ENCODE measurements around the gene HOXB3. TPM values are rescaled to one million over a fixed set of nuclear protein-coding genes. Genes with fewer than 3 reads are reported as not detected.

HOXB3 gene
- total RNA-seq, 1 experiment from 2014 or later, result 6.0 TPM

GRCh38 chr17:48612456-48612853, 22.4 kb upstream of the HOXB3 start:
- POLR2A ChIA-PET (ENCODE audit: unreplicated experiment), result interaction anchor here (0.5 kb wide), 1 partner anchor 227 kb away, joined by 3 read pairs; no protein-coding TSS in a partner anchor
- Histone ChIP-seq H3K36me3 (ENCODE audit: low read depth, low read length) (no peaks in the 10 kb centered on the region), H3K4me1 (ENCODE audit: insufficient read depth, low read length) (peaks cover 18% of the 10 kb centered on the region), H3K4me2 (ENCODE audit: low read length) (no peak overlapping the region; the same call in 1 of the 2 replicates), H3K9ac (ENCODE audit: low read length) (no peak overlapping the region), H3K27me3 (ENCODE audit: low read length) (peaks cover 53% of the 10 kb centered on the region), H2AFZ (ENCODE audit: low read length) (no peak overlapping the region), H4K20me1 (ENCODE audit: low read length) (no peaks in the 10 kb centered on the region), H3K9me2 (replicated peaks; ENCODE audit: low read length) (no peaks in the 10 kb centered on the region), H3K4me3 (ENCODE audit: low read length) (no peak overlapping the region), H3K9me3 (ENCODE audit: low read length) (no peaks in the 10 kb centered on the region), H3K27ac (ENCODE audit: low read length) (no peak overlapping the region), H3K79me2 (ENCODE audit: low read length) (no peaks in the 10 kb centered on the region), H3F3A (ENCODE audit: low read length, unreplicated experiment) (no peaks in the 10 kb centered on the region)
- intact Hi-C loops (cut with micrococcal nuclease), result no loop called here
- TF ChIP-seq EZH2phosphoT487 (IDR thresholded peaks at IDR 0.05; ENCODE audit: borderline replicate concordance, low read length) (no peak), EZH2 (IDR thresholded peaks at IDR 0.05; ENCODE audit: low read length, unreplicated experiment) (no peak)
- no peak for ATAC-seq
- BruUV-seq (replicated peaks), result no TSS peak
- CTCF ChIA-PET, result no interaction called here
- no peak for DNase-seq

- Histone ChIP-seq H3K4me1 (ENCODE audit: insufficient read depth, low read length) (peaks cover 16% of the 10 kb centered on the region), H2AFZ (ENCODE audit: low read length) (peak overlapping the region; percentile 80), H3K9ac (ENCODE audit: low read length) (no peak overlapping the region), H3K4me3 (ENCODE audit: low read length) (peak overlapping the region; percentile 61), H3K27me3 (ENCODE audit: low read length) (peaks cover 48% of the 10 kb centered on the region), H3K9me2 (replicated peaks; ENCODE audit: low read length) (no peaks in the 10 kb centered on the region), H3K79me2 (ENCODE audit: low read length) (no peaks in the 10 kb centered on the region), H3F3A (ENCODE audit: low read length, unreplicated experiment) (no peaks in the 10 kb centered on the region), H3K4me2 (ENCODE audit: low read length) (peak overlapping the region; percentile 84), H3K27ac (ENCODE audit: low read length) (no peak overlapping the region), H3K36me3 (ENCODE audit: low read depth, low read length) (no peaks in the 10 kb centered on the region), H4K20me1 (ENCODE audit: low read length) (no peaks in the 10 kb centered on the region), H3K9me3 (ENCODE audit: low read length) (no peaks in the 10 kb centered on the region)
- TF ChIP-seq CTCF (conservative IDR thresholded peaks at IDR 0.05; ENCODE audit: low read depth, low read length), result no peak
- no peak for TF ChIP-seq EZH2 (IDR thresholded peaks at IDR 0.05; ENCODE audit: low read length, unreplicated experiment)
- TF ChIP-seq EZH2phosphoT487 (IDR thresholded peaks at IDR 0.05; ENCODE audit: borderline replicate concordance, low read length), result no peak
- intact Hi-C loops (cut with micrococcal nuclease), result no loop called here
- no TSS peak for BruUV-seq (replicated peaks)
- ATAC-seq (peak; percentile 50), DNase-seq (no peak)
- CTCF ChIA-PET, result no interaction called here
- POLR2A ChIA-PET (ENCODE audit: unreplicated experiment), result no interaction called here
Measured at GRCh38 chr17:48611681-48612455, 21.8 kb upstream of the HOXB3 start.

- peaks cover 41% of the 10 kb centered on the region for H3K27me3 ChIP-seq (ENCODE audit: low read length)
- peak; percentile 33 for ATAC-seq
- no TSS peak for BruUV-seq (replicated peaks)
- no peak for TF ChIP-seq CTCF (conservative IDR thresholded peaks at IDR 0.05; ENCODE audit: low read depth, low read length)
- TF ChIP-seq EZH2 (IDR thresholded peaks at IDR 0.05; ENCODE audit: low read length, unreplicated experiment), result no peak
- TF ChIP-seq EZH2phosphoT487 (IDR thresholded peaks at IDR 0.05; ENCODE audit: borderline replicate concordance, low read length), result no peak
- no peak for DNase-seq
- H3K9ac ChIP-seq (ENCODE audit: low read length), result no peak overlapping the region; the same call in 1 of the 2 replicates
- peak overlapping the region; percentile 61 for H3K4me3 ChIP-seq (ENCODE audit: low read length)
- no peaks in the 10 kb centered on the region for H3F3A ChIP-seq (ENCODE audit: low read length, unreplicated experiment)
- H3K27ac ChIP-seq (ENCODE audit: low read length), result no peak overlapping the region
- H3K9me3 ChIP-seq (ENCODE audit: low read length), result no peaks in the 10 kb centered on the region
- H3K36me3 ChIP-seq (ENCODE audit: low read depth, low read length), result no peaks in the 10 kb centered on the region
- intact Hi-C loops (cut with micrococcal nuclease), result no loop called here
- POLR2A ChIA-PET (ENCODE audit: unreplicated experiment), result no interaction called here
- peak overlapping the region; percentile 80 for H2AFZ ChIP-seq (ENCODE audit: low read length)
- no peaks in the 10 kb centered on the region for H3K79me2 ChIP-seq (ENCODE audit: low read length)
- peak overlapping the region; percentile 84 for H3K4me2 ChIP-seq (ENCODE audit: low read length)
- no peaks in the 10 kb centered on the region for H3K9me2 ChIP-seq (replicated peaks; ENCODE audit: low read length)
- CTCF ChIA-PET, result no interaction called here
- H3K4me1 ChIP-seq (ENCODE audit: insufficient read depth, low read length), result peaks cover 16% of the 10 kb centered on the region
- H4K20me1 ChIP-seq (ENCODE audit: low read length), result no peaks in the 10 kb centered on the region
Measured at GRCh38 chr17:48611213-48611612, 21.2 kb upstream of the HOXB3 start.
